DOHH2 (cell line): Measurements from ENCODE around the gene SERPINH1.

Experiments used
- H3F3A ChIP-seq: fragments of 200-600 bp; sonication (generic), shearing (Covaris generic); 2 replicates; pipeline ENCODE4 v1.6.0; 2016; ENCODE audit warnings: antibody characterized with exemption, mild to moderate bottlenecking; ENCODE audit not compliant: control insufficient read depth, insufficient read depth
- H3K27ac ChIP-seq: fragments of 200-600 bp; sonication (generic); 2 replicates; pipeline ENCODE4 v1.5.1; 2014; ENCODE audit warnings: low read depth, mild to moderate bottlenecking, low read length, moderate library complexity
- H3K27me3 ChIP-seq: fragments of 200-600 bp; sonication (generic); 2 replicates; pipeline ENCODE4 v1.6.1; 2014; ENCODE audit warnings: mild to moderate bottlenecking, low read length, mixed read lengths; ENCODE audit not compliant: control insufficient read depth
- H3K36me3 ChIP-seq: fragments of 200-600 bp; sonication (generic); 2 replicates; pipeline ENCODE4 v1.6.1; 2014; ENCODE audit warnings: mild to moderate bottlenecking, low read length, moderate library complexity, mixed read lengths; ENCODE audit not compliant: control insufficient read depth
- H3K4me1 ChIP-seq: fragments of 200-600 bp; sonication (generic); 2 replicates; pipeline ENCODE4 v1.6.1; 2014; ENCODE audit warnings: mild to moderate bottlenecking, low read length, mixed read lengths; ENCODE audit not compliant: control insufficient read depth
- H3K4me2 ChIP-seq: fragments of 200-600 bp; sonication (generic); 2 replicates; pipeline ENCODE4 v1.6.0; 2014; ENCODE audit warnings: mild to moderate bottlenecking, low read length, moderate library complexity
- H3K4me3 ChIP-seq: fragments of 200-600 bp; sonication (generic); 2 replicates; pipeline ENCODE4 v1.5.1; 2014; ENCODE audit warnings: mild to moderate bottlenecking, low read length, mixed read lengths
- H3K79me2 ChIP-seq: fragments of 200-600 bp; sonication (generic); 2 replicates; pipeline ENCODE4 v1.6.1; 2014; ENCODE audit warnings: mild to moderate bottlenecking, low read length, mixed read lengths; ENCODE audit not compliant: control insufficient read depth
- H3K9me2 ChIP-seq: fragments of 200-600 bp; sonication (generic); replicated peaks from 2 replicates; pipeline ENCODE4 v1.6.1; 2014; ENCODE audit warnings: mild to moderate bottlenecking, low read length, mixed read lengths; ENCODE audit not compliant: control insufficient read depth
- H3K9me3 ChIP-seq: fragments of 200-600 bp; sonication (generic); 2 replicates; pipeline ENCODE4 v1.6.1; 2014; ENCODE audit warnings: antibody characterized with exemption, low read length, mixed read lengths; ENCODE audit not compliant: control insufficient read depth, insufficient read depth
- H4K20me1 ChIP-seq: fragments of 200-600 bp; sonication (generic); 2 replicates; pipeline ENCODE4 v1.6.0; 2014; ENCODE audit warnings: low read depth, mild to moderate bottlenecking, antibody characterized with exemption, low read length, moderate library complexity; ENCODE audit not compliant: control insufficient read depth, insufficient read depth
- CTCF ChIP-seq: fragments of 200-600 bp; sonication (generic); IDR thresholded peaks from one replicate; pipeline ENCODE4 v1.5.1; 2014; ENCODE audit warnings: antibody characterized with exemption, mild to moderate bottlenecking, low read depth, low read length; ENCODE audit not compliant: poor library complexity, severe bottlenecking
- EZH2phosphoT487 ChIP-seq: fragments of 200-600 bp; sonication (generic); IDR thresholded peaks from 2 replicates; pipeline ENCODE4 v1.6.1; 2017; ENCODE audit warnings: borderline replicate concordance, mild to moderate bottlenecking, antibody characterized with exemption, low read length, moderate library complexity, mixed read lengths

The SERPINH1 gene

GRCh38 chr11:75525433-75526191, 36.4 kb upstream of the SERPINH1 start, which contains the start of gene GDPD5:
TSS of gene GDPD5 (minus strand) at chr11:75525941. CDS start at chr11:75477735, 48,206 bp downstream.
- peaks cover 54% of the 10 kb centered on the region for H3K27me3 ChIP-seq
- TF ChIP-seq CTCF = peak; percentile 62
- no peak for TF ChIP-seq EZH2phosphoT487
- H3K27ac ChIP-seq = no peak within 1 kb of the TSS
- H3F3A ChIP-seq = no peaks in the 10 kb centered on the region
- peak within 1 kb of the TSS; percentile 88 for H3K4me2 ChIP-seq
- H4K20me1 ChIP-seq = no peaks in the 10 kb centered on the region; the same call in 1 of the 2 replicates
- peak within 1 kb of the TSS; percentile 76 for H3K4me3 ChIP-seq
- no peaks in the 10 kb centered on the region for H3K9me2 ChIP-seq
- H3K36me3 ChIP-seq = no peaks in the 10 kb centered on the region
- H3K9me3 ChIP-seq = no peaks in the 10 kb centered on the region
- no peaks in the 10 kb centered on the region for H3K79me2 ChIP-seq
- peaks cover 13% of the 10 kb centered on the region; the same call in 1 of the 2 replicates for H3K4me1 ChIP-seq

GRCh38 chr11:75526192-75526541, 35.9 kb upstream of the SERPINH1 start:
- no peaks in the 10 kb centered on the region for H3K79me2 ChIP-seq
- no peaks in the 10 kb centered on the region for H3F3A ChIP-seq
- no peaks in the 10 kb centered on the region for H3K36me3 ChIP-seq
- peaks cover 54% of the 10 kb centered on the region for H3K27me3 ChIP-seq
- peaks cover 13% of the 10 kb centered on the region; the same call in 1 of the 2 replicates for H3K4me1 ChIP-seq
- peak overlapping the region; percentile 88 for H3K4me2 ChIP-seq
- peak overlapping the region; percentile 76 for H3K4me3 ChIP-seq
- H3K27ac ChIP-seq = no peak overlapping the region
- no peaks in the 10 kb centered on the region; the same call in 1 of the 2 replicates for H4K20me1 ChIP-seq
- no peaks in the 10 kb centered on the region for H3K9me2 ChIP-seq
- TF ChIP-seq EZH2phosphoT487 = no peak
- TF ChIP-seq CTCF = no peak
- no peaks in the 10 kb centered on the region for H3K9me3 ChIP-seq

- Histone ChIP-seq H3K9me3 (no peaks in the 10 kb centered on the region), H4K20me1 (no peaks in the 10 kb centered on the region; the same call in 1 of the 2 replicates), H3K27ac (no peak overlapping the region), H3K36me3 (no peaks in the 10 kb centered on the region), H3F3A (no peaks in the 10 kb centered on the region), H3K27me3 (peaks cover 52% of the 10 kb centered on the region), H3K4me3 (no peak overlapping the region), H3K79me2 (no peaks in the 10 kb centered on the region), H3K9me2 (no peaks in the 10 kb centered on the region), H3K4me1 (peaks cover 13% of the 10 kb centered on the region; the same call in 1 of the 2 replicates), H3K4me2 (no peak overlapping the region)
- TF ChIP-seq CTCF (no peak), EZH2phosphoT487 (no peak)
Observed at GRCh38 chr11:75527130-75527529, 34.9 kb upstream of the SERPINH1 start.
